Endodermal cell (in vitro differentiated cells): ENCODE measurements around the gene CPED1. TPM values are rescaled to one million over a fixed set of nuclear protein-coding genes. Genes with fewer than 3 reads are reported as not detected.

ENCODE experiments used
- DNase-seq: peaks from one replicate; pipeline ENCODE4 v3.0.0-alpha.2; 2017
- H3K27ac ChIP-seq: 2 replicates; pipeline ENCODE4 v1.5.1; 2013; ENCODE audit warnings: mild to moderate bottlenecking, low read depth, low read length, moderate library complexity
- H3K27me3 ChIP-seq: 2 replicates; pipeline ENCODE4 v1.6.1; 2013; ENCODE audit warnings: mild to moderate bottlenecking, low read length, moderate library complexity; ENCODE audit not compliant: insufficient read depth, control insufficient read depth, poor library complexity, severe bottlenecking
- H3K36me3 ChIP-seq: 2 replicates; pipeline ENCODE4 v1.7.0; 2013; ENCODE audit warnings: mild to moderate bottlenecking, low read length, moderate library complexity; ENCODE audit not compliant: control insufficient read depth, insufficient read depth
- H3K4me1 ChIP-seq: one replicate; pipeline ENCODE4 v1.7.0; 2013; ENCODE audit warnings: low read length; ENCODE audit not compliant: control insufficient read depth, insufficient read depth
- H3K4me3 ChIP-seq: 2 replicates; pipeline ENCODE4 v1.5.1; 2013; ENCODE audit warnings: mild to moderate bottlenecking, low read length, moderate library complexity
- H3K9ac ChIP-seq: 2 replicates; pipeline ENCODE4 v1.6.1; 2013; ENCODE audit warnings: mild to moderate bottlenecking, low read length, moderate library complexity; ENCODE audit not compliant: poor library complexity, severe bottlenecking; ENCODE audit errors: extremely low read depth
- H3K9me3 ChIP-seq: 2 replicates; pipeline ENCODE4 v1.6.1; 2013; ENCODE audit warnings: mild to moderate bottlenecking, low read length, moderate library complexity; ENCODE audit not compliant: control insufficient read depth
- H3K27ac Mint-ChIP-seq: 2 replicates; pipeline ENCODE4 v1.8.0; 2020; ENCODE audit warnings: mixed read lengths
- H3K27me3 Mint-ChIP-seq: 2 replicates; pipeline ENCODE4 v1.8.0; 2021; ENCODE audit warnings: mild to moderate bottlenecking, mixed read lengths; ENCODE audit not compliant: insufficient read depth
- H3K36me3 Mint-ChIP-seq: 2 replicates; pipeline ENCODE4 v1.8.0; 2020; ENCODE audit warnings: low read depth, mixed read lengths
- H3K4me1 Mint-ChIP-seq: 2 replicates; pipeline ENCODE4 v1.8.0; 2020; ENCODE audit warnings: mixed read lengths
- H3K4me3 Mint-ChIP-seq: 2 replicates; pipeline ENCODE4 v1.8.0; 2020; ENCODE audit warnings: mild to moderate bottlenecking, moderate library complexity, mixed read lengths
- H3K9me3 Mint-ChIP-seq: 2 replicates; pipeline ENCODE4 v1.8.0; 2020; ENCODE audit warnings: mild to moderate bottlenecking, mixed read lengths
- WGBS, 2 experiments: methylation state at CpG; one replicate each; pipeline versions ENCODE4 v1.1.5 to v1.1.7; 2013; ENCODE audit warnings: missing lambda C conversion rate in 2 of 2, mixed read lengths in 1 of 2; ENCODE audit not compliant: insufficient coverage in 1 of 2, insufficient read length in 1 of 2; 5-methylcytosine and 5-hydroxymethylcytosine counted together
- total RNA-seq, 2 donors: library from RNA; stranded (reverse); fragmentation: NEBNext Ultra II Directional in 1 of 2; extraction: Animal tissue kit (Norgen Biotek cat#: 25700) in 1 of 2; gene quantifications; 2 replicates in 1 of 2; 3 replicates in 1 of 2; pipeline ENCODE4 v1.2.1, GENCODE V29; 2021
- TF ChIP-seq, protein P1 (sequence below): fragments of 200-600 bp; sonication (generic); conservative IDR thresholded peaks from 2 replicates; pipeline ENCODE4 v1.5.0; 2021; ENCODE audit warnings: antibody characterized with exemption, mild to moderate bottlenecking

CPED1 gene
- total RNA-seq, 2 donors from 2014 or later, result 1.1 TPM; not detected in 1

DNA sequence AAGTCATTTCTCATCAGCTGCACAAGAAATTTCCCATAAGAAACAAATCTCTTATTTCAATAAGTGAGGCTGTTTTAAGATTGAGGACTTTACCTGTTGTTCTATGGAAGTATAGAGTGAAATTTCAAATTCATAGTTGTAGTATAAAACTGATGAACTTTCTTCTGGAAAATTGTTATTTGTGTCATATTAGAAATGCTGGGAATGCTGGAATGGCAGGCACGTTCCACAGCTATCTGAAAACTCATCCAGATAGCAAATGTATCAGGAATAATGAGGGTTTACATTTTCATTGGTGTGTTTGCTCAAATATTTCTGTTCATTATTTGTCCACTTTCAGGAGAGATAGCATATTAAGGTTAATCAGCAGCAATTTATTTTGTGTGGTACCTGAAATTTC is 40.8 kb downstream of the CPED1 start:
- H3K36me3 ChIP-seq, result no peaks in the 10 kb centered on the region
- no peak overlapping the region for H3K9ac ChIP-seq
- no peaks in the 10 kb centered on the region for H3K27me3 Mint-ChIP-seq
- TF ChIP-seq, protein P1, sequence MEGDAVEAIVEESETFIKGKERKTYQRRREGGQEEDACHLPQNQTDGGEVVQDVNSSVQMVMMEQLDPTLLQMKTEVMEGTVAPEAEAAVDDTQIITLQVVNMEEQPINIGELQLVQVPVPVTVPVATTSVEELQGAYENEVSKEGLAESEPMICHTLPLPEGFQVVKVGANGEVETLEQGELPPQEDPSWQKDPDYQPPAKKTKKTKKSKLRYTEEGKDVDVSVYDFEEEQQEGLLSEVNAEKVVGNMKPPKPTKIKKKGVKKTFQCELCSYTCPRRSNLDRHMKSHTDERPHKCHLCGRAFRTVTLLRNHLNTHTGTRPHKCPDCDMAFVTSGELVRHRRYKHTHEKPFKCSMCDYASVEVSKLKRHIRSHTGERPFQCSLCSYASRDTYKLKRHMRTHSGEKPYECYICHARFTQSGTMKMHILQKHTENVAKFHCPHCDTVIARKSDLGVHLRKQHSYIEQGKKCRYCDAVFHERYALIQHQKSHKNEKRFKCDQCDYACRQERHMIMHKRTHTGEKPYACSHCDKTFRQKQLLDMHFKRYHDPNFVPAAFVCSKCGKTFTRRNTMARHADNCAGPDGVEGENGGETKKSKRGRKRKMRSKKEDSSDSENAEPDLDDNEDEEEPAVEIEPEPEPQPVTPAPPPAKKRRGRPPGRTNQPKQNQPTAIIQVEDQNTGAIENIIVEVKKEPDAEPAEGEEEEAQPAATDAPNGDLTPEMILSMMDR, result no peak
- peaks cover 28% of the 10 kb centered on the region for H3K4me1 Mint-ChIP-seq
- no peak overlapping the region for H3K4me3 ChIP-seq
- no peak overlapping the region for H3K4me3 Mint-ChIP-seq
- H3K36me3 Mint-ChIP-seq, result no peaks in the 10 kb centered on the region
- no peaks in the 10 kb centered on the region for H3K27me3 ChIP-seq
- peaks cover 7% of the 10 kb centered on the region for H3K9me3 ChIP-seq
- WGBS, 2 experiments, result 100% methylated on average over 1 of the region's 1 CpG; no CpG with 5 or more reads in 1 of the 2 experiments
- DNase-seq, result no peak
- H3K4me1 ChIP-seq, result no peaks in the 10 kb centered on the region
- H3K27ac ChIP-seq, result no peak overlapping the region
- no peaks in the 10 kb centered on the region for H3K9me3 Mint-ChIP-seq
- no peak overlapping the region for H3K27ac Mint-ChIP-seq

GRCh38 chr7:121030308-121030707 is 41.8 kb downstream of the CPED1 start:
- H3K9me3 Mint-ChIP-seq, result no peaks in the 10 kb centered on the region
- DNase-seq, result no peak
- Histone ChIP-seq H3K4me3 (no peak overlapping the region), H3K27ac (no peak overlapping the region), H3K9ac (no peak overlapping the region), H3K27me3 (no peaks in the 10 kb centered on the region), H3K4me1 (no peaks in the 10 kb centered on the region), H3K9me3 (peaks cover 7% of the 10 kb centered on the region), H3K36me3 (no peaks in the 10 kb centered on the region)
- H3K4me3 Mint-ChIP-seq, result no peak overlapping the region
- no peaks in the 10 kb centered on the region for H3K27me3 Mint-ChIP-seq
- 93 to 96% methylated on average over 3 to 5 of the region's 5 CpGs for WGBS, 2 experiments
- TF ChIP-seq, protein P1, result no peak
- no peaks in the 10 kb centered on the region for H3K36me3 Mint-ChIP-seq
- H3K4me1 Mint-ChIP-seq, result peaks cover 25% of the 10 kb centered on the region
- H3K27ac Mint-ChIP-seq, result no peak overlapping the region

- Mint-ChIP-seq H3K9me3 (no peaks in the 10 kb centered on the region), H3K4me3 (no peak overlapping the region), H3K36me3 (no peaks in the 10 kb centered on the region), H3K4me1 (peaks cover 17% of the 10 kb centered on the region), H3K27ac (no peak overlapping the region), H3K27me3 (no peaks in the 10 kb centered on the region)
- DNase-seq, result no peak
- Histone ChIP-seq H3K36me3 (no peaks in the 10 kb centered on the region), H3K9me3 (no peaks in the 10 kb centered on the region), H3K4me1 (no peaks in the 10 kb centered on the region), H3K27me3 (no peaks in the 10 kb centered on the region), H3K9ac (no peak overlapping the region), H3K4me3 (no peak overlapping the region), H3K27ac (no peak overlapping the region)
- WGBS, 2 experiments, result 90 to 91% methylated on average over 4 to 7 of the region's 7 CpGs
- TF ChIP-seq, protein P1, result no peak
Measured at GRCh38 chr7:121032645-121033460, 44.3 kb downstream of the CPED1 start.
